T follicular helper cell (primary cell): ENCODE results near the gene CHP1.
"Not testable (repeated sequence)": the region's sequence is repeated elsewhere in the genome, so short reads cannot be mapped to it uniquely, and the experiment has no call there.

Experiments used
- DNase-seq: peaks from one replicate; pipeline ENCODE4 v3.0.0-alpha.2; 2020; ENCODE audit warnings: low read depth
- total RNA-seq, 2 experiments: gene quantifications; one replicate each; lab custom pipeline; 2026; lab: John Stamatoyannopoulos, UW

Gene CHP1
- 54.3 to 67.8 reads per million in 2 experiments for total RNA-seq

GRCh38 chr15:41230650-41231421, at the start of gene CHP1, which contains the start of gene EXD1:
Gene CHP1, plus strand, starts transcription at chr15:41231268. Its CDS starts 115 bp downstream, at chr15:41231383.
Gene EXD1, minus strand, starts transcription at chr15:41230757. Its CDS starts 4,182 bp downstream, at chr15:41226575.
- DNase-seq = peak; percentile 86

GRCh38 chr15:41182266-41182665, 48.8 kb upstream of the CHP1 start:
- no peak for DNase-seq

- no peak for DNase-seq
Measured at GRCh38 chr15:41183581-41183980, 47.5 kb upstream of the CHP1 start.

GRCh38 chr15:41194444-41194843, 36.6 kb upstream of the CHP1 start:
- no peak for DNase-seq

- no peak for DNase-seq
Measured at GRCh38 chr15:41199470-41199869, 31.6 kb upstream of the CHP1 start.

GRCh38 chr15:41203395-41203794, 27.7 kb upstream of the CHP1 start:
- DNase-seq = no peak

- no peak for DNase-seq
Measured at GRCh38 chr15:41205315-41205714, 25.8 kb upstream of the CHP1 start.

- no peak for DNase-seq
Measured at GRCh38 chr15:41207687-41208448, 23.2 kb upstream of the CHP1 start.

GRCh38 chr15:41215708-41216107, 15.4 kb upstream of the CHP1 start:
- DNase-seq = no peak

- DNase-seq = no peak
Measured at GRCh38 chr15:41218851-41219250, 12.2 kb upstream of the CHP1 start.

- no peak for DNase-seq
Measured at GRCh38 chr15:41219381-41219780, 11.7 kb upstream of the CHP1 start.

GRCh38 chr15:41230345-41230649, 771 bp upstream of the CHP1 start:
- DNase-seq = no peak

GRCh38 chr15:41231422-41232226, 556 bp downstream of the CHP1 start:
- DNase-seq = no peak

GRCh38 chr15:41233367-41233771, 2.3 kb downstream of the CHP1 start:
- no peak for DNase-seq

- DNase-seq = not testable (repeated sequence)
Measured at GRCh38 chr15:41235228-41235627, 4.2 kb downstream of the CHP1 start.

GRCh38 chr15:41235929-41236328, 4.9 kb downstream of the CHP1 start:
- no peak for DNase-seq

- no peak for DNase-seq
Measured at GRCh38 chr15:41238100-41238499, 7.0 kb downstream of the CHP1 start.

GRCh38 chr15:41241221-41241964, 10.3 kb downstream of the CHP1 start:
- no peak for DNase-seq

GRCh38 chr15:41250745-41251144, 19.7 kb downstream of the CHP1 start:
- DNase-seq = not testable (repeated sequence)

- no peak for DNase-seq
Measured at GRCh38 chr15:41251411-41251810, 20.3 kb downstream of the CHP1 start.

- no peak for DNase-seq
Measured at GRCh38 chr15:41254560-41254959, 23.5 kb downstream of the CHP1 start.

GRCh38 chr15:41256103-41256502, 25.0 kb downstream of the CHP1 start:
- DNase-seq = no peak
